Heart right ventricle (tissue), 16 donors: Measurements from ENCODE around the gene SLC28A1. TPM values are rescaled to one million over a fixed set of nuclear protein-coding genes. Genes with fewer than 3 reads are reported as not detected.

Experiments used
- ATAC-seq, 8 donors: fragments of 200-7000 bp; cut with Tn5 transposase; one replicate each; pipeline ENCODE4 v1.9.1; 2020; ENCODE audit warnings: mild to moderate bottlenecking in 8 of 8, moderate library complexity in 8 of 8, moderate number of reproducible peaks in 1 of 8
- DNase-seq, 2 donors: peaks; one replicate each; pipeline ENCODE4 v3.0.0-alpha.2; 2020
- H3K27ac ChIP-seq, 10 donors: fragments of 200-600 bp; sonication (generic) in 2 of 10; one replicate each; pipeline versions ENCODE4 v1.5.0 to v1.8.0; 2020 to 2022; ENCODE audit warnings: mild to moderate bottlenecking in 3 of 10
- H3K27me3 ChIP-seq, 7 donors: fragments of 200-600 bp; one replicate each; pipeline ENCODE4 v1.8.0; 2021 to 2022; ENCODE audit warnings: mild to moderate bottlenecking in 2 of 7
- H3K36me3 ChIP-seq, 9 donors: fragments of 200-600 bp; sonication (generic) in 1 of 9; one replicate each; pipeline versions ENCODE4 v1.5.0 to v1.8.0; 2020 to 2022; ENCODE audit warnings: mild to moderate bottlenecking in 2 of 9
- H3K4me1 ChIP-seq, 9 donors: fragments of 200-600 bp; sonication (generic) in 1 of 9; one replicate each; pipeline versions ENCODE4 v1.5.0 to v1.8.0; 2020 to 2022; ENCODE audit warnings: mild to moderate bottlenecking in 4 of 9
- H3K4me3 ChIP-seq, 10 donors: fragments of 200-600 bp; sonication (generic) in 2 of 10; one replicate each; pipeline versions ENCODE4 v1.5.0 to v1.8.0; 2020 to 2022; ENCODE audit warnings: mild to moderate bottlenecking in 7 of 10, moderate library complexity in 2 of 10
- H3K9me3 ChIP-seq, 11 donors: fragments of 200-600 bp in 10 of 11; sonication (generic) in 2 of 11; one replicate each; pipeline versions ENCODE4 v1.5.0 to v1.8.0; 2013 to 2022; ENCODE audit warnings: mild to moderate bottlenecking in 2 of 11, control low read depth in 1 of 11, moderate library complexity in 1 of 11
- CTCF ChIP-seq, 9 donors: fragments of 200-600 bp; sonication (generic) in 2 of 9; IDR thresholded peaks; one replicate each; pipeline versions ENCODE4 v1.5.0 to v1.8.0; 2021 to 2022; ENCODE audit warnings: antibody characterized with exemption in 9 of 9, mild to moderate bottlenecking in 5 of 9, moderate library complexity in 1 of 9
- WGBS, 2 donors: extraction: QIAGEN DNeasy Blood & Tissue Kit; methylation state at CpG; one replicate each; pipeline ENCODE4 v1.1.7; 2013; ENCODE audit warnings: inconsistent platforms in 1 of 2; 5-methylcytosine and 5-hydroxymethylcytosine counted together
- intact Hi-C, 10 donors: fragments of 100-400 bp; cut with DNase I; formaldehyde crosslinking; loops; one replicate each; pipeline versions ENCODE4 v1.11.1 to v1.14.2; 2022
- polyA plus RNA-seq, 2 donors: library from polyadenylated mRNA; stranded (reverse); fragments of 200-250 nt; gene quantifications; one replicate each; pipeline ENCODE4 v1.2.3, GENCODE V29; 2013
- total RNA-seq, 10 donors: library from RNA; stranded (reverse); fragmentation: NEBNext Ultra II Directional in 3 of 10; extraction: Animal tissue kit (Norgen Biotek cat#: 25700) in 3 of 10; gene quantifications; one replicate each; pipeline versions ENCODE4 v1.2.1 to v1.2.4, GENCODE V29; 2021 to 2023
- donor health status: Arrhythmogenic right ventricular cardiomyopathy.
- donor health status: ischemic (EF 13 %, LVEDD 7.1; RV severe dilation, severe dysfunction).
- donor health status: healthy with polysubstance abuse.
- donor health status: DM: no; HTN: yes; CAD: no.
- donor health status: DM: no; HTN: no; CAD: no.
- donor health status: ischemic (EF 25% LVEDD 6.9; RV normal size, moderate dysfunction).
- donor health status: ischemic (EF 25% LVEDD 5.7; RV mildly dilated, moderate dysfunction).
- donor health status: healthy.
- donor health status: DM: yes; HTN: yes; CAD: no.
- donor health status: Ischemic cardiomyopathy.
- donor health status: ischemic (EF 35%, LVEDD 5.7; RV mildly dilated, moderate dysfunction).
- donor health status: nonischemic (EF 11% LVEDD 7.7; RV severe dilation, severe dysfunction).
- donor health status: DM: yes; HTN: yes; CAD: no.
- donor health status: PGD.
- donor health status: ischemic (EF 29% LVEDD 5.4; RV normal size, mild dysfunction).
- donor health status: nonischemic (EF 23%, LVEDD 6.1; RV moderate dilation, normal function).

Gene SLC28A1
- total and polyA plus RNA-seq, 12 donors = 0.07 to 2.2 (median 1.5) TPM

- Histone ChIP-seq H3K27ac (no peak overlapping the region), H3K9me3 (no peaks in the 10 kb centered on the region), H3K4me1 (peaks cover 3 to 28% (median 11%) of the 10 kb centered on the region in 9 donors), H3K4me3 (no peak overlapping the region), H3K27me3 (no peaks in the 10 kb centered on the region), H3K36me3 (no peaks in the 10 kb centered on the region)
- intact Hi-C loops = loop anchor here in 3 of 10 donors (5.0 to 10.0 kb wide), 4 partner anchors 49 to 209 kb away; no protein-coding TSS in a partner anchor
- WGBS, 2 donors = 81 to 90% methylated on average over 2 of the region's 2 CpGs
- no peak for TF ChIP-seq CTCF (IDR thresholded peaks at IDR 0.05)
- ATAC-seq = no peak
- DNase-seq = no peak
Observed at GRCh38 chr15:84956199-84956598, 71.7 kb downstream of the SLC28A1 start.

DNA sequence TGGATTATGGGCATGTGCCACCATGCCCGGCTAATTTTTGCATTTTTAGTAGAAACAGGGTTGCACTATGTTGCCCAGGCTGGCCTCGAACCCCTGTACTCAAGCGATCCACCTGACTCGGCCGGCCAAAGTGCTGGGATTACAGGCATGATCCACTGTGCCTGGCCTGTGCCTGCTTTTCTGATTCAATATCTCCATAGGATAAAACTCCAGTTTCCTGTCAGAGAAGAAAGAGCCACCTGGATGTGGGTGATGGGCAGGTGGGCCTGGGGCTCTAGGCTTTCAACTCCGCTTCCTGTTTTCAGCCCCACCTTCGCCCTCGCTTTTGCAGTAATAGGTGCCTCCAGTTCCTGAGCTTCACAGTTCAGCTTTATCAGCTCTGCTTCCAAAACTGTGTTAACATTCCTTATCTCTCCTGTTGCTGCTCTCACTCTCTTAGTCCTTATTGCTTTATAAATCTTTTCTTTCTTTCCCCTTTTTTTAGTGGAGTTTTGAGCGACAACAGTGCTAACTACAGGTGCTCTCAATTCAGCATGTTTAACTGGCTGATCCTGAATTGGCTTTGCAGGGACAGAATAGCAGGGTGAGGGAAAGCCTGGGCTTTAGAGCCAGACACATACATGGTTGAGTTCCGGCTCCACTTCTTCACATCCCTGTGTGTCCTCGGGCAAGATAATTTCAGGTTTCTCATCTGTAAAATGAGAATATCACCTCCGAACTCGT is 76.1 kb downstream of the SLC28A1 start:
- no peak for TF ChIP-seq CTCF (IDR thresholded peaks at IDR 0.05)
- WGBS, 2 donors = 76 to 85% methylated on average over 13 of the region's 13 CpGs
- H3K36me3 ChIP-seq = no peaks in the 10 kb centered on the region
- peaks cover 0 to 12% (median 0%) of the 10 kb centered on the region in 11 donors for H3K9me3 ChIP-seq
- no peak overlapping the region for H3K27ac ChIP-seq
- DNase-seq (no peak), ATAC-seq (no peak)
- H3K4me3 ChIP-seq = no peak overlapping the region
- no peaks in the 10 kb centered on the region for H3K27me3 ChIP-seq
- intact Hi-C loops = no loop called here
- H3K4me1 ChIP-seq = peaks cover under 1 to 20% (median 4%) of the 10 kb centered on the region in 9 donors

GRCh38 chr15:84961114-84961452 is 76.6 kb downstream of the SLC28A1 start:
- intact Hi-C loops = no loop called here
- ATAC-seq (no peak), DNase-seq (no peak)
- Histone ChIP-seq H3K27ac (no peak overlapping the region), H3K4me1 (peaks cover 0 to 15% (median 0%) of the 10 kb centered on the region in 9 donors), H3K9me3 (peaks cover 0 to 12% (median 0%) of the 10 kb centered on the region in 11 donors), H3K4me3 (no peak overlapping the region), H3K36me3 (no peaks in the 10 kb centered on the region), H3K27me3 (no peaks in the 10 kb centered on the region)
- no peak for TF ChIP-seq CTCF (IDR thresholded peaks at IDR 0.05)
- 85 to 93% methylated on average over 3 of the region's 3 CpGs for WGBS, 2 donors

GRCh38 chr15:84961707-84962106 is 77.2 kb downstream of the SLC28A1 start:
- no peak for TF ChIP-seq CTCF (IDR thresholded peaks at IDR 0.05)
- WGBS, 2 donors = 81 to 86% methylated on average over 3 of the region's 3 CpGs
- Histone ChIP-seq H3K4me1 (peaks cover 0 to 15% (median 0%) of the 10 kb centered on the region in 9 donors), H3K27me3 (no peaks in the 10 kb centered on the region), H3K4me3 (no peak overlapping the region), H3K9me3 (peaks cover 0 to 12% (median 0%) of the 10 kb centered on the region in 11 donors), H3K27ac (no peak overlapping the region), H3K36me3 (no peaks in the 10 kb centered on the region)
- intact Hi-C loops = no loop called here
- DNase-seq (no peak), ATAC-seq (no peak)
